HCT116 (cell line): ENCODE data around the gene ACP6. TPM values are rescaled to one million over a fixed set of nuclear protein-coding genes. Genes with fewer than 3 reads are reported as not detected.
A peak's percentile ranks its signal among the peaks of the same experiment; 100 is the strongest.
"Not testable (repeated sequence)": the region's sequence is repeated elsewhere in the genome, so short reads cannot be mapped to it uniquely, and the experiment has no call there.

Experiments used
- ATAC-seq: fragments of 200-7000 bp; cut with Tn5 transposase; 2 replicates; pipeline ENCODE4 v1.9.1; 2020; ENCODE audit warnings: mild to moderate bottlenecking, moderate library complexity
- BruUV-seq: library from RNA; stranded (reverse); fragments of 400-500 nt; replicated peaks from 2 replicates; lab custom pipeline; 2021; lab: Mats Ljungman, UMichigan
- CTCF ChIA-PET: fragments of 300-600 bp; sonication (Branson Sonifier 250); formaldehyde crosslinking; loops from one replicate; lab custom pipeline; 2021; ENCODE audit warnings: antibody characterized with exemption; lab: Charles Lee
- POLR2A ChIA-PET: fragments of 300-600, 350-600 bp; sonication (Branson Sonifier 250); formaldehyde crosslinking; loops from one replicate; lab custom pipeline; 2021; ENCODE audit warnings: antibody characterized with exemption; lab: Charles Lee
- RAD21 ChIA-PET, 2 experiments: fragments of 300-600 bp; sonication (Branson Sonifier 250); formaldehyde crosslinking; loops; one replicate each; lab custom pipeline; 2023; ENCODE audit warnings: low total read pairs in 2 of 2; ENCODE audit not compliant: uncharacterized antibody in 2 of 2, unreplicated experiment in 2 of 2, low non-redundant PET in 1 of 2; lab: Charles Lee
- DNase-seq: peaks from one replicate; pipeline ENCODE4 v3.0.0-alpha.2; 2010; ENCODE audit warnings: low read depth, low spot score
- H2AFZ ChIP-seq: fragments of 200-600 bp; shearing (Covaris generic), sonication (generic); 2 replicates; pipeline ENCODE4 v1.6.1; 2017; ENCODE audit warnings: low read depth, mixed run types, mixed read lengths, antibody characterized with exemption, low read length; ENCODE audit not compliant: poor library complexity, severe bottlenecking
- H3K27ac ChIP-seq: 2 replicates; pipeline ENCODE4 v1.5.1; 2012; ENCODE audit warnings: low read depth, low read length
- H3K27me3 ChIP-seq: fragments of 200-600 bp; sonication (generic); 2 replicates; pipeline ENCODE4 v1.6.1; 2016; ENCODE audit warnings: mixed run types, low read length, mixed read lengths; ENCODE audit not compliant: insufficient read depth
- H3K36me3 ChIP-seq, 2 experiments: fragments of 200-500 bp in 1 of 2; fragments of 200-600 bp in 1 of 2; sonication (Bioruptor generic) in 1 of 2; sonication (generic) in 1 of 2; 2 replicates each; pipeline versions ENCODE4 v1.5.1 to v1.6.1; 2014 to 2016; ENCODE audit warnings: low read length in 2 of 2, inconsistent platforms in 1 of 2, mixed read lengths in 1 of 2, mixed run types in 1 of 2; ENCODE audit not compliant: insufficient read depth in 2 of 2, control insufficient read depth in 1 of 2
- H3K4me1 ChIP-seq, 2 experiments: fragments of 200-600 bp in 1 of 2; sonication (generic) in 1 of 2; 2 replicates each; pipeline versions ENCODE4 v1.5.1 to v1.6.1; 2012 to 2017; ENCODE audit warnings: low read length in 2 of 2, inconsistent platforms in 1 of 2, mild to moderate bottlenecking in 1 of 2, mixed read lengths in 1 of 2, mixed run types in 1 of 2, moderate library complexity in 1 of 2; ENCODE audit not compliant: insufficient read depth in 2 of 2, control insufficient read depth in 1 of 2
- H3K4me2 ChIP-seq: fragments of 200-600 bp; sonication (generic); 2 replicates; pipeline ENCODE4 v1.6.1; 2017; ENCODE audit warnings: mixed run types, low read length, mixed read lengths
- H3K4me3 ChIP-seq, 2 experiments: fragments of 200-600 bp in 1 of 2; sonication (generic) in 1 of 2; replicated peaks in 1 of 2; 2 replicates each; pipeline ENCODE4 v1.5.1; 2011 to 2016; ENCODE audit warnings: low read length in 2 of 2, control low read depth in 1 of 2, low read depth in 1 of 2, mild to moderate bottlenecking in 1 of 2, mixed read lengths in 1 of 2, mixed run types in 1 of 2
- H3K79me2 ChIP-seq: fragments of 200-600 bp; sonication (generic); 2 replicates; pipeline ENCODE4 v1.6.1; 2017; ENCODE audit warnings: mild to moderate bottlenecking, mixed run types, low read length, moderate library complexity, mixed read lengths; ENCODE audit not compliant: insufficient read depth
- H3K9ac ChIP-seq: fragments of 200-600 bp; sonication (generic); 2 replicates; pipeline ENCODE4 v1.6.1; 2016; ENCODE audit warnings: low read length, mixed read lengths
- H3K9me2 ChIP-seq: fragments of 200-600 bp; sonication (generic), shearing (Covaris generic); 2 replicates; pipeline ENCODE4 v1.6.1; 2017; ENCODE audit warnings: mixed run types, mild to moderate bottlenecking, moderate library complexity; ENCODE audit not compliant: insufficient read depth
- H3K9me3 ChIP-seq, 2 experiments: fragments of 200-500 bp in 1 of 2; fragments of 200-600 bp in 1 of 2; sonication (Bioruptor generic) in 1 of 2; sonication (generic) in 1 of 2; 2 replicates each; pipeline ENCODE4 v1.6.1; 2014 to 2017; ENCODE audit warnings: low read length in 2 of 2, mixed read lengths in 2 of 2, inconsistent platforms in 1 of 2, low read depth in 1 of 2, mild to moderate bottlenecking in 1 of 2, mixed run types in 1 of 2, moderate library complexity in 1 of 2; ENCODE audit not compliant: control insufficient read depth in 1 of 2, insufficient read depth in 1 of 2
- H4K20me1 ChIP-seq: fragments of 200-600 bp; sonication (generic), shearing (Covaris generic); 2 replicates; pipeline ENCODE4 v1.6.1; 2017; ENCODE audit warnings: mixed run types, mild to moderate bottlenecking, moderate library complexity; ENCODE audit not compliant: insufficient read depth
- ELF1 ChIP-seq: IDR thresholded peaks from 2 replicates; pipeline ENCODE4 v1.6.1; 2012; ENCODE audit warnings: low read depth, borderline replicate concordance
- EZH2phosphoT487 ChIP-seq: fragments of 200-600 bp; IDR thresholded peaks from 2 replicates; pipeline ENCODE4 v1.6.1; 2018; ENCODE audit warnings: antibody characterized with exemption, borderline replicate concordance
- FOSL1 ChIP-seq: IDR thresholded peaks from 2 replicates; pipeline ENCODE4 v1.6.1; 2012; ENCODE audit warnings: low read depth
- SRF ChIP-seq: IDR thresholded peaks from 2 replicates; pipeline ENCODE4 v1.6.1; 2012; ENCODE audit warnings: low read depth
- TCF7L2 ChIP-seq: IDR thresholded peaks from 2 replicates; pipeline ENCODE4 v1.7.0; 2011; ENCODE audit warnings: borderline replicate concordance, inconsistent platforms; ENCODE audit not compliant: insufficient read depth, insufficient read length; ENCODE audit errors: extremely low read depth
- ZFX ChIP-seq: fragments of 450-650 bp; IDR thresholded peaks from 2 replicates; pipeline ENCODE4 v1.6.1; 2017
- ZNF274 ChIP-seq: fragments of 200-500 bp; sonication (Bioruptor generic); IDR thresholded peaks from 2 replicates; pipeline ENCODE4 v1.6.1; 2014; ENCODE audit warnings: mild to moderate bottlenecking, low read depth, low read length, inconsistent platforms
- intact Hi-C: fragments of 100-400 bp; cut with micrococcal nuclease; formaldehyde crosslinking; loops from 2 replicates; pipeline ENCODE4 v1.10.0; 2022
- total RNA-seq: library from RNA; stranded (reverse); gene quantifications from one replicate; pipeline ENCODE4 v1.2.1, GENCODE V29; 2021; ENCODE audit not compliant: unreplicated experiment

Gene ACP6
- total RNA-seq, 1 experiment from 2014 or later = 26.4 TPM

- no TSS peak for BruUV-seq
- Histone ChIP-seq H3K9me2 (no peaks in the 10 kb centered on the region), H3K4me3 (no peak overlapping the region), H4K20me1 (no peaks in the 10 kb centered on the region), H3K27me3 (no peaks in the 10 kb centered on the region), H3K4me1 (peaks cover 0 to 4% of the 10 kb centered on the region in 2 experiments; a peak in 2 of 4 replicates), H3K9me3 (no peaks in the 10 kb centered on the region), H3K27ac (no peak overlapping the region), H2AFZ (peak overlapping the region; percentile 87), H3K36me3 (no peaks in the 10 kb centered on the region), H3K79me2 (no peaks in the 10 kb centered on the region), H3K9ac (no peak overlapping the region), H3K4me2 (peak overlapping the region; percentile 41)
- RAD21 ChIA-PET = no interaction called here
- POLR2A ChIA-PET = no interaction called here
- intact Hi-C loops = loop anchor here (5.0 kb wide), 3 partner anchors 57 to 202 kb away; no protein-coding TSS in a partner anchor
- CTCF ChIA-PET = no interaction called here
- ATAC-seq = peak; percentile 60
- no peak for DNase-seq
- TF ChIP-seq EZH2phosphoT487 (no peak), ZNF274 (no peak)
Observed at GRCh38 chr1:147699686-147700041, 29.3 kb upstream of the ACP6 start.

GRCh38 chr1:147683163-147683763 is 12.9 kb upstream of the ACP6 start:
- ATAC-seq = no peak
- ChIA-PET RAD21 (no interaction called here), POLR2A (no interaction called here), CTCF (no interaction called here)
- Histone ChIP-seq H3K4me1 (no peaks in the 10 kb centered on the region), H2AFZ (no peak overlapping the region), H3K9ac (no peak overlapping the region), H3K27me3 (no peaks in the 10 kb centered on the region), H4K20me1 (no peaks in the 10 kb centered on the region), H3K9me2 (no peaks in the 10 kb centered on the region), H3K36me3 (no peaks in the 10 kb centered on the region), H3K79me2 (no peaks in the 10 kb centered on the region), H3K27ac (no peak overlapping the region), H3K4me3 (no peak overlapping the region), H3K9me3 (peaks cover 0 to 11% of the 10 kb centered on the region in 2 experiments; a peak in 2 of 4 replicates), H3K4me2 (no peak overlapping the region)
- intact Hi-C loops = no loop called here
- TF ChIP-seq TCF7L2 = no peak
- TF ChIP-seq ZFX = no peak
- no peak for TF ChIP-seq ELF1
- no peak for TF ChIP-seq SRF
- TF ChIP-seq FOSL1 = no peak
- no peak for TF ChIP-seq ZNF274
- no TSS peak for BruUV-seq
- no peak for DNase-seq

- H3K4me3 ChIP-seq, H3K27me3 ChIP-seq, H3K9ac ChIP-seq, H2AFZ ChIP-seq, RAD21 ChIA-PET, ATAC-seq, BruUV-seq, intact Hi-C loops, H3K9me2 ChIP-seq, H3K79me2 ChIP-seq, H4K20me1 ChIP-seq, CTCF ChIA-PET, DNase-seq, H3K36me3 ChIP-seq, H3K4me2 ChIP-seq, H3K27ac ChIP-seq: not testable (repeated sequence)
- H3K4me1 ChIP-seq = peaks cover 0 to 13% of the 10 kb centered on the region in 2 experiments; a peak in 2 of 4 replicates
- H3K9me3 ChIP-seq = peaks cover 0 to 11% of the 10 kb centered on the region in 2 experiments; a peak in 2 of 4 replicates
- POLR2A ChIA-PET = interaction anchor here (1.5 kb wide), 1 partner anchor 10 kb away, joined by 5 read pairs; the partner anchor contains the start of gene ACP6
Observed at GRCh38 chr1:147680608-147681235, 10.4 kb upstream of the ACP6 start.
